Upper lobe of left lung (tissue), 6 donors: ENCODE results near the gene MRPL14. TPM values are rescaled to one million over a fixed set of nuclear protein-coding genes. Genes with fewer than 3 reads are reported as not detected.

Source experiments
- ATAC-seq, 2 donors: fragments of 200-7000 bp; cut with Tn5 transposase; one replicate each; pipeline ENCODE4 v1.9.1; 2022; ENCODE audit warnings: mild to moderate bottlenecking in 2 of 2, moderate library complexity in 2 of 2; ENCODE audit not compliant: low FRiP score in 2 of 2
- DNase-seq, 2 donors: peaks; one replicate each; pipeline ENCODE4 v3.0.0-alpha.2; 2019 to 2020
- H3K27ac ChIP-seq, 4 donors: fragments of 200-600 bp; sonication (generic); one replicate each; pipeline ENCODE4 v1.5.1; 2016 to 2019
- H3K27me3 ChIP-seq, 4 donors: fragments of 200-600 bp; sonication (generic); one replicate each; pipeline ENCODE4 v1.5.1; 2017 to 2019
- H3K36me3 ChIP-seq, 4 donors: fragments of 200-600 bp; sonication (generic); one replicate each; pipeline ENCODE4 v1.5.1; 2016 to 2019
- H3K4me1 ChIP-seq, 4 donors: fragments of 200-600 bp; sonication (generic); one replicate each; pipeline ENCODE4 v1.5.1; 2018 to 2019
- H3K4me3 ChIP-seq, 4 donors: fragments of 200-600 bp; sonication (generic); one replicate each; pipeline ENCODE4 v1.5.1; 2017 to 2019; ENCODE audit warnings: mild to moderate bottlenecking in 2 of 4, moderate library complexity in 1 of 4
- H3K9me3 ChIP-seq, 4 donors: fragments of 200-600 bp; sonication (generic); one replicate each; pipeline ENCODE4 v1.5.1; 2018 to 2019
- CTCF ChIP-seq, 6 experiments: fragments of 450-650 bp in 4 of 6; fragments of 200-600 bp in 2 of 6; sonication (generic) in 2 of 6; IDR thresholded peaks; one replicate each; pipeline ENCODE4 v1.5.1; 2016 to 2019; ENCODE audit warnings: antibody characterized with exemption in 6 of 6
- EP300 ChIP-seq, 4 donors: sonication (generic); formaldehyde crosslinking; IDR thresholded peaks; one replicate each; pipeline ENCODE4 v1.5.1; 2017; ENCODE audit warnings: antibody characterized with exemption in 4 of 4, control low read depth in 2 of 4
- POLR2A ChIP-seq, 4 donors: fragments of 450-650 bp; IDR thresholded peaks; one replicate each; pipeline ENCODE4 v1.5.1; 2016 to 2017; ENCODE audit warnings: antibody characterized with exemption in 4 of 4, mild to moderate bottlenecking in 2 of 4
- POLR2AphosphoS5 ChIP-seq, 2 donors: sonication (generic); formaldehyde crosslinking; IDR thresholded peaks; one replicate each; pipeline ENCODE4 v1.5.1; 2017; ENCODE audit warnings: antibody characterized with exemption in 2 of 2
- WGBS, 2 donors: methylation state at CpG; one replicate each; pipeline ENCODE4 v1.1.5; 2017 to 2018; 5-methylcytosine and 5-hydroxymethylcytosine counted together
- total RNA-seq, 6 donors: library from RNA; depleted of rRNA in 4 of 6; stranded (reverse); fragments of >200 nt in 4 of 6; gene quantifications; one replicate each; pipeline versions ENCODE4 v1.1.0 to v1.2.1, GENCODE V29; 2016 to 2021
- donor health status: DM: no; HTN: no; CAD: no; lungs with moderate emphysema.
- donor health status: DM: no; HTN: yes; CAD: no; lungs with severe emphysema.

Gene MRPL14
- total RNA-seq, 6 donors from 2014 or later: 89.1 to 164 (median 97.7) TPM

- Histone ChIP-seq H3K27ac (no peak overlapping the region), H3K4me3 (no peak overlapping the region), H3K27me3 (peaks cover 0 to 13% (median 3%) of the 10 kb centered on the region in 4 donors), H3K36me3 (no peaks in the 10 kb centered on the region), H3K9me3 (no peaks in the 10 kb centered on the region), H3K4me1 (peaks cover 23 to 38% (median 30%) of the 10 kb centered on the region in 4 donors)
- TF ChIP-seq EP300 (IDR thresholded peaks at IDR 0.05): no peak
- no peak for TF ChIP-seq POLR2A (IDR thresholded peaks at IDR 0.05)
- TF ChIP-seq POLR2AphosphoS5 (IDR thresholded peaks at IDR 0.05): no peak
- TF ChIP-seq CTCF (IDR thresholded peaks at IDR 0.05): no peak
- WGBS, 2 donors: 71 to 94% methylated on average over 2 to 8 of the region's 8 CpGs
- DNase-seq: no peak
- ATAC-seq: no peak
These were observed 49.9 kb downstream of the MRPL14 start for GRCh38 chr6:44077214-44077946.

GRCh38 chr6:44076356-44077213, 50.7 kb downstream of the MRPL14 start:
- DNase-seq (peak in 1 of 2 donors; percentile 94), ATAC-seq (no peak)
- 15 to 16% methylated on average over 16 to 48 of the region's 49 CpGs for WGBS, 2 donors

GRCh38 chr6:44075647-44076355, 51.5 kb downstream of the MRPL14 start:
- no peak overlapping the region for H3K27ac ChIP-seq
- no peak overlapping the region for H3K4me3 ChIP-seq
- no peak for ATAC-seq
- TF ChIP-seq POLR2AphosphoS5 (IDR thresholded peaks at IDR 0.05) (no peak), CTCF (IDR thresholded peaks at IDR 0.05) (no peak), EP300 (IDR thresholded peaks at IDR 0.05) (no peak), POLR2A (IDR thresholded peaks at IDR 0.05) (no peak)
- H3K9me3 ChIP-seq: no peaks in the 10 kb centered on the region
- DNase-seq: no peak
- no peaks in the 10 kb centered on the region for H3K36me3 ChIP-seq
- H3K4me1 ChIP-seq: peaks cover 23 to 38% (median 30%) of the 10 kb centered on the region in 4 donors
- H3K27me3 ChIP-seq: peaks cover 0 to 13% (median 3%) of the 10 kb centered on the region in 4 donors
- WGBS, 2 donors: 83 to 86% methylated on average over 2 of the region's 2 CpGs

More at GRCh38 chr6:44076356-44077213, 50.7 kb downstream of the MRPL14 start:
- Histone ChIP-seq H3K27me3 (peaks cover 0 to 13% (median 3%) of the 10 kb centered on the region in 4 donors), H3K4me1 (peaks cover 23 to 38% (median 30%) of the 10 kb centered on the region in 4 donors), H3K36me3 (no peaks in the 10 kb centered on the region), H3K27ac (no peak overlapping the region), H3K9me3 (no peaks in the 10 kb centered on the region), H3K4me3 (peak overlapping the region in 1 of 4 donors; percentile 22)
- TF ChIP-seq POLR2A (IDR thresholded peaks at IDR 0.05) (no peak), EP300 (IDR thresholded peaks at IDR 0.05) (no peak), POLR2AphosphoS5 (IDR thresholded peaks at IDR 0.05) (no peak), CTCF (IDR thresholded peaks at IDR 0.05) (peak in 2 of 6 experiments; percentile 9 to 17)

- H3K4me3 ChIP-seq: no peak overlapping the region
- ATAC-seq: peak in 1 of 2 donors; percentile 1
- no peak overlapping the region for H3K27ac ChIP-seq
- H3K4me1 ChIP-seq: peaks cover 23 to 38% (median 30%) of the 10 kb centered on the region in 4 donors
- 37 to 48% methylated on average over 7 to 9 of the region's 9 CpGs for WGBS, 2 donors
- TF ChIP-seq CTCF (IDR thresholded peaks at IDR 0.05): no peak
- TF ChIP-seq POLR2AphosphoS5 (IDR thresholded peaks at IDR 0.05): no peak
- no peak for TF ChIP-seq EP300 (IDR thresholded peaks at IDR 0.05)
- TF ChIP-seq POLR2A (IDR thresholded peaks at IDR 0.05): no peak
- peak in 1 of 2 donors; percentile 61 for DNase-seq
- H3K36me3 ChIP-seq: no peaks in the 10 kb centered on the region
- no peaks in the 10 kb centered on the region for H3K9me3 ChIP-seq
- peaks cover 0 to 13% (median 3%) of the 10 kb centered on the region in 4 donors for H3K27me3 ChIP-seq
These were observed 52.2 kb downstream of the MRPL14 start for GRCh38 chr6:44074813-44075646.
